Rectal smooth muscle tissue (tissue), 1 donor: ENCODE data around the gene TRABD2B.
A peak's percentile ranks its signal among the peaks of the same experiment; 100 is the strongest.

Source experiments
- H3K27ac ChIP-seq: one replicate; pipeline ENCODE4 v1.7.0; 2013; ENCODE audit warnings: low read depth, low read length, inconsistent platforms
- H3K27me3 ChIP-seq: one replicate; pipeline ENCODE4 v1.7.0; 2013; ENCODE audit warnings: low read length; ENCODE audit not compliant: control insufficient read depth, insufficient read depth
- H3K36me3 ChIP-seq: one replicate; pipeline ENCODE4 v1.7.0; 2013; ENCODE audit warnings: low read length; ENCODE audit not compliant: control insufficient read depth, insufficient read depth
- H3K4me1 ChIP-seq: one replicate; pipeline ENCODE4 v1.7.0; 2013; ENCODE audit warnings: low read length; ENCODE audit not compliant: control insufficient read depth, insufficient read depth
- H3K4me3 ChIP-seq: one replicate; pipeline ENCODE4 v1.7.0; 2013; ENCODE audit warnings: low read length
- H3K9ac ChIP-seq: one replicate; pipeline ENCODE4 v1.7.0; 2013; ENCODE audit warnings: low read length

The TRABD2B gene

DNA sequence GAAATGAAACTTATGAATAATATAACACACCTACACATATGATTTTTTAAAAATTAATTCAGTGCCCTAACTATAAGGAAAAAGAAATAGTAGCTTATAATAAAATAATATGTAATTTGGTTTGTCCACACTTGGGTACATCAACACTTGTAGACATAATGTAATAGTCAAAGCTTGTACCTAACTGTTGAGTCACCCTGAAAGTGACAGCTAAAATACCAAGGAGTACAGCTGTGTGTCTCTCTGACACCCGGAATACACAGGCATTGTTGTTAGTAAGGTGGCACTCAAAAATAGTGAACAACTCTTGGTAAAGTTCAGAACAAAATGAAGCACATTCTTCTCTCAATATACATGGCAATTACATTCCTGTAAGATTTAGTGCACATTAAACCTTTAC is 243.4 kb downstream of the TRABD2B start:
- Histone ChIP-seq H3K27me3 (no peaks in the 10 kb centered on the region), H3K4me3 (no peak overlapping the region), H3K9ac (no peak overlapping the region), H3K36me3 (no peaks in the 10 kb centered on the region), H3K27ac (no peak overlapping the region), H3K4me1 (no peaks in the 10 kb centered on the region)

DNA sequence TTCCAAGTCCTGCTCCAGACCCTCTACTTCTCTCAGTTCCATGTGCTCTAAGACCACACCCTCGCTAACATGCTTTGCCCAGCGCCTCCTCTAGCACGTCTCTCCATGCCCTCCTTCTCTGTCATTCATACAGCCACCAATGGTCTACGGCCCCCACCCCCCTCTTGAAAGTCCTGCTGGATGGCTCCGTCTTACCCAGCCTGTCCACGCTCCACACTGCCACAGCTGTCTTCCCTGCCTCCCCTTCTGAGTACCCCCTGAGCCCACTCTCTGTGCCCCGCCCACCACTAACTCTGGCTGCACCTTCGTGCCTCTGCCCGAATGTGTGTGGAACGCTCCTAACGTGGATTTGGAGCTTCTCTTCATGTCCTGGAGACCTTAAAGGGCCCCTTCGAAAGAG is 244.6 kb downstream of the TRABD2B start:
- Histone ChIP-seq H3K9ac (no peak overlapping the region), H3K27me3 (no peaks in the 10 kb centered on the region), H3K27ac (peak overlapping the region; percentile 74), H3K4me3 (no peak overlapping the region), H3K4me1 (no peaks in the 10 kb centered on the region), H3K36me3 (no peaks in the 10 kb centered on the region)

DNA sequence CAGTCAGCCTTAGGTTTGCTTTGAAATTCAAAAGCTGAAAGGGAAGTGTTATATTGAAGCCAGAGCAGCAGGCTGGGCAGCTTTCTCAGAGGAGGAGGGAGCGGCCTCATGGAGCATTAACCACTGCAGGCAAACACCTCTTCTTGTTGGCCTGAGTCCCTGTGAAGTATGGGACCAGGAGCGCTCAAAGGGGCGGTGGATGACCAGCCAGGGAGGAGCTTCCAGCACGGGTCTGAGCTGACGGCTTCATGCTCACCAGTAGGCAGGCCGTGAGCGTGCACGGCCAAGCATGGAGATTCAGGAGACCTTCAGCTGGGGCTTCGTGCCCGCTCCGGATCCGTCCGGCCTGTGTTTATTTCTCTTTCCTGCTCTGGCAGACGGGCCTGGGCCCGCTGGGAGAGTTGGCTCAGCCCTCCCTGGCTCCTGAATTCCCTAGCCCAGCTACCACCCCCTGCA is 245.2 kb downstream of the TRABD2B start:
- H3K9ac ChIP-seq: no peak overlapping the region
- H3K36me3 ChIP-seq: no peaks in the 10 kb centered on the region
- peak overlapping the region; percentile 74 for H3K27ac ChIP-seq
- no peaks in the 10 kb centered on the region for H3K4me1 ChIP-seq
- H3K4me3 ChIP-seq: no peak overlapping the region
- no peaks in the 10 kb centered on the region for H3K27me3 ChIP-seq

DNA sequence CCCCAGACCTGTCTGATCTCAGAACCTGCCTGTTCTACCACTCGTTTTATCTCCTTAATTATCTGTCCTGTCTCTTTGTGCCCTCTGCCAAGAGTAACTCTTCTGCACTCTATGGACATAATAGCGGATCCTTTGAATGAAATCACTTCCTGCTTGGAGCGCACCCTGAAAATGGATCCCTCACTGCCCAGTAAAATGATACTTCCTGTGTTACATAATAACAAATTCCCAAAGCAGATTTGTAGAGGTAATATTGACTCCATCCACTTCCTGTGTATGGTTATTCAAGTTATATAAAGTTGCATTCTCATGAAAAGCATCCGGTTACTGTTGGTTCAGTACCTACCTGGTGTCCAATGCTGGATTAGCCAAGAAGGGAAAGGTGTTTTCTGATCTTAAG is 246.0 kb downstream of the TRABD2B start:
- no peaks in the 10 kb centered on the region for H3K36me3 ChIP-seq
- no peaks in the 10 kb centered on the region for H3K4me1 ChIP-seq
- no peak overlapping the region for H3K4me3 ChIP-seq
- H3K9ac ChIP-seq: no peak overlapping the region
- H3K27ac ChIP-seq: no peak overlapping the region
- H3K27me3 ChIP-seq: no peaks in the 10 kb centered on the region

DNA sequence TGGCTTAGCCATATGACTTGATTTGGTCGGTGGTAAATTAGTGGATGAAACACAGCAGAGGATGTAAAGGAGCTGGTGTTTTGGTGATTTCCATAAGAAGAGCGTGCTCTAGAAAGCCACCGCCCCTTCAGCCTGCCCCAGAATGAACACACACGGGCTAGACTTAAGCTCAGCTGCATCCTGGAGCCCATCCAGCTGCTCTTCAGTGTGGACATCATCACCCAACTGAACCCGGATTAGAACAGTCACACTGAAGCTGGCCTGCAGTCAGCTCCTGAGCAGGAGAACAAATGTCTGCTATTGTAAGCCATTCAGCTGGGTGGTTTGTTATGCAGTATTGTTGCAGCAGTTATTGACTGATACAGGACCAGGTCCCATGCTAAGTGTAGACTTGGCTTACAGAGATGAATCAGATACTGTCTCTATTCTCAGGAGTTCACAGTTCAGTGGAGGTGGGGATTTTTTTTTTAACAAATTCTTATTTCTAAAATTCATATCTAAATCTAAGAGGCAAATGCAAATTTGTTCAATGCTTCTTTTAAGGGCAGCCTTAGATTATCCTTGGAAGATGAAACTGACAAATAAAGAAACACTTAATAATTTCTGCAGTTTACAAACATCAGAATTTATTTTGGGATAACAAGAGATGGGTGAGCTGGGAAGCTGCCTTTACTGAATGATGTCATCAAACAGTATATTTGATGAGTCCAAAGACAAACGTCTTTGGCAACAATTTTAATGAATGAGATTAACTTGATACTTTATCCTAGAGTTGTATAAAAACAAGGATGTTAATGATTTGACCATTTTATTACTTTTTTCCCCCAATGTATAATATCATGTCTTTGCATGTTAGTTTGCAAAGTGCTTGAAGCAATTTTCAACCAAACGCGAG is 251.2 kb downstream of the TRABD2B start:
- Histone ChIP-seq H3K4me3 (no peak overlapping the region), H3K36me3 (no peaks in the 10 kb centered on the region), H3K4me1 (no peaks in the 10 kb centered on the region), H3K9ac (no peak overlapping the region), H3K27me3 (no peaks in the 10 kb centered on the region), H3K27ac (no peak overlapping the region)

DNA sequence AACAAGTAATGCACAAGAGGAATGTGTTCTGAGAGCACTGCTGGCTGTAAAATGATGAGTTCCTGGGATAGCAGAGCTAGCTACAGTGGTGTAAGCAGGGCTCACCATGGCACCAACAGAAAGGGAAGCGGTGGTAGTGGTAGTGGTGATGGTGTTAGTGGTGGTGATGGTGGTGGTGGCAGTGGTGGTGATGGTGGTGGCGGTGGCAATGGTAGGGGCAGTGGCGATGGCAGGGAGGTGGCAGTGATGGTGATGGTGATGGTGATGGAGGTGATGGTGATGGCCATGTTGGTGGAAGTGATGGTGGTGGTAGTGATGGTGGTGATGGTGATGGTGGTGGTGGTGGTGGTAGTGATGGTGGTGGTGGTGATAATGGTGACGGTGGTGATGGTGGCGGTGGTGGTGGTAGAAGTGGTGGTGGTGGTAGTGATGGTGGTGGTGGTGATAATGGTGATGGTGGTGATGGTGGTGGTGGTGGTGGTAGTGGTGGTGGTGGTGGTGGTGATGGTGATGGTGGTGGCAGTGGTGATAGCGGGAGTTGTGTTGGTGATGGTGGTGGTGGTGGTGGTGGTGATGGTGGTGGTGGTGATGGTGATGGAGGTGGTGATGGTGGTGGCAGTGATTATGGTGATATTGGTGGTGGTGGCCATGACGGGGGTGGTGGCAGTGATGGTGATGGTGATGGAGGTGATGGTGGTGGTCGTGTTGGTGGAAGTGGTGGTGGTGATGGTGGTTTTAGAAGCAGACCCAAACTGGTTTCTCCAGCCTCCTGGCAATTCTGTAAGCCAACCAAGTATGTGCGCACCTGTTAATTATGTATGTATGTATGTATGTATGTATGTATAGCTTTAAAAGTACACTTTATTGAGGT is 254.1 kb downstream of the TRABD2B start:
- H3K27me3 ChIP-seq: no peaks in the 10 kb centered on the region
- no peak overlapping the region for H3K27ac ChIP-seq
- H3K36me3 ChIP-seq: no peaks in the 10 kb centered on the region
- H3K4me3 ChIP-seq: no peak overlapping the region
- H3K9ac ChIP-seq: no peak overlapping the region
- no peaks in the 10 kb centered on the region for H3K4me1 ChIP-seq

DNA sequence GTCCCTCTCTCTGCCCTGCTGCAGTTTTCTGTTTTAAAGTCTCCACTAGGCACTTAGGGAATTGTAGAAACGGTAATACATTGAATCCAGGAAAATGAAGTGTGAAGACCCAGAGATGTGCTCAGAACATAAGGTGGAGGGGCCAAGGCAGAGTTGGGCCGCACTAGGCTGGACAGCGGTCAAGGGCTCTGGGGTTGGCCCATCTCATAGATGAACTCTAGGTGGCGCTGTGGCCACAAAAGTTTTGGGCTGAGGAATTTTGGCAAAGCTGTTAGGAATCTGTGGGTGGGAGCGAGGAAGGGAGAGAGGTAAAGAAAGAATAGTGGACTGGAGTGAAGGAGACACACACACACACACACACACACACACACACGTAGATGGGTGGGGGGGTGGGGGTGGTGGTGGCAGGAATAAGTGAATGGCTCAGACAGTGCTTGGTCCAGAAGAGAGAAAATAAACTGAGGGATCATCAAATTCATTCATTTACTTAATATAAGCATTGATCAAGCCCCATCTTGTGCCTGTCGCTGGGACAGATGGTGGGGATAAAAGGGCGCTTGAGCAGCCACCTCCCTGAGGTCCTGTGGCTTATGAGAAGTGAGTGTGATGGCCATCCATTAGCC is 258.5 kb downstream of the TRABD2B start:
- Histone ChIP-seq H3K4me3 (no peak overlapping the region), H3K36me3 (no peaks in the 10 kb centered on the region), H3K27me3 (no peaks in the 10 kb centered on the region), H3K27ac (no peak overlapping the region), H3K4me1 (no peaks in the 10 kb centered on the region), H3K9ac (no peak overlapping the region)

DNA sequence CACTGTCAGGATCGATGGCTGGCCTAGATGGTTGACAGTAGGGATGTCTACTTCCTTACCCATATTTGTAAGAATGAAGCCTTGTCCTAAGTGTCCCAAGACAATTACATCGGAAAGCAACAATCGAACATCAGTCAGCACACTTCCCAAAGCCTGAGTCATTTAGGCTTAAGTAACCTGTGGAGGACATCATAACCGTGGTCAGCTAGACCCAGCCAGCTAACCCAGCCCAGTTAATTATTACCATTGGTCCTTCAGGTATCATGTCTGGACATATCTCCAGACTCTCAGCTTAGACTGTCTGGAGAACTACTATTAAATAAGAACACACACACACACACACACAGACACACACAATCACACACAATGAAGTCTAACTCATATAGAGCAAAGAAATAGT is 264.7 kb downstream of the TRABD2B start:
- no peak overlapping the region for H3K4me3 ChIP-seq
- no peaks in the 10 kb centered on the region for H3K4me1 ChIP-seq
- no peaks in the 10 kb centered on the region for H3K27me3 ChIP-seq
- no peak overlapping the region for H3K9ac ChIP-seq
- H3K36me3 ChIP-seq: no peaks in the 10 kb centered on the region
- no peak overlapping the region for H3K27ac ChIP-seq

DNA sequence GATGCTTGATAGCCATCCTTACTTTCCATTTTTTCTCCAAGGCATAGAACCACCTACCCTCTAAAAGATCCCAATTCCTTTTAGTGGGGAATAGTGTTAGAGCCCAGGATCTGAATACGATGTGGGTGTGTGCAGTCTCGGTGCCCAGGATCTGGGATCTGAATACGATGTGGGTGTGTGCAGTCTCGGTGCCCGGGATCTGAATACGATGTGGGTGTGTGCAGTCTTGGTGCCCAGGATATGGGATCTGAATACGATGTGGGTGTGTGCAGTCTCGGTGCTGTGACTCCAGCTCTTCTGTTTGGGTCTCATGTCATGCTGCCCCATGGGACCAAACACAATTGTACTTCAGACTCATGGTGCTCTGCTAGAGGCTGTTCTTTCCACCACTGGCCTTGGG is 265.5 kb downstream of the TRABD2B start:
- H3K27ac ChIP-seq: no peak overlapping the region
- H3K36me3 ChIP-seq: no peaks in the 10 kb centered on the region
- no peak overlapping the region for H3K4me3 ChIP-seq
- H3K27me3 ChIP-seq: no peaks in the 10 kb centered on the region
- no peak overlapping the region for H3K9ac ChIP-seq
- H3K4me1 ChIP-seq: no peaks in the 10 kb centered on the region

DNA sequence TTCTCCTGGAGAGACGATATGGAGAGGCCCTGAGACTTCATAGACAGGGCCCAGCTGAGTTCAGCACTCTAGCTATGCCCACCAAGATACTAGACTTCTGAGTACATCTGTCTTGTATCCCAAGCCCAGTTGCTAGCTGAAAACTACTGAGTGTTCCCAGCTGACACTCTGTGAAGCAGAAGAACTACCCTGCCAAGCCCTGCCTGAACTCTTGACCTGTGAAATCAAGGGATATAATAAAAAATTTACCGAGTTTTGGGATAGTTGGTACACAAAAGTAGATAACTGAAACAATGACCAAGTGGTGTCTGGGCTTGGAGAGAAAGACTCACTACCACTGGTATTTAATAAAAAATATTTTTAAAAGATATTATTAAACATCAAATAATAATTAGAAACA is 267.5 kb downstream of the TRABD2B start:
- no peaks in the 10 kb centered on the region for H3K27me3 ChIP-seq
- H3K36me3 ChIP-seq: no peaks in the 10 kb centered on the region
- no peaks in the 10 kb centered on the region for H3K4me1 ChIP-seq
- no peak overlapping the region for H3K27ac ChIP-seq
- no peak overlapping the region for H3K4me3 ChIP-seq
- no peak overlapping the region for H3K9ac ChIP-seq

DNA sequence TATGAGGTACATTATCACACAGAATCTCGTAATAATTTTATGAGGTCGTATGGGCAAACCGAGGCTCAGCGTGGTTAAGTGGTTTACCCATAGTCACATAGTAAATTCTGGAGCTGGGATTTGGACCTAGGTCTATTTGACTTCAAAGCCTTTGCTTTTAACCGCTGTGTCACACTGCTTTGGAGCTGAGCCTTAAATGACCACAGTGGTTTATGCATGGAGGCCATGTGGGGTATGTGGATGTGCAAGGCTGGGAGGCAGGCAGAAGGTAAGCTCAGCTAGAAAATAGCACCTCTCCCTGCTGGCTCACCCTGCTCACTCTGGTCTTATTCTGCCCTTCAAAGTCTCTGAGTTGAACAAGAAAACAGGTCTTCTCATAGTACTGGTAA is 269.5 kb downstream of the TRABD2B start:
- no peak overlapping the region for H3K4me3 ChIP-seq
- H3K27me3 ChIP-seq: peaks cover 6% of the 10 kb centered on the region
- no peak overlapping the region for H3K27ac ChIP-seq
- no peaks in the 10 kb centered on the region for H3K36me3 ChIP-seq
- H3K4me1 ChIP-seq: no peaks in the 10 kb centered on the region
- H3K9ac ChIP-seq: no peak overlapping the region

DNA sequence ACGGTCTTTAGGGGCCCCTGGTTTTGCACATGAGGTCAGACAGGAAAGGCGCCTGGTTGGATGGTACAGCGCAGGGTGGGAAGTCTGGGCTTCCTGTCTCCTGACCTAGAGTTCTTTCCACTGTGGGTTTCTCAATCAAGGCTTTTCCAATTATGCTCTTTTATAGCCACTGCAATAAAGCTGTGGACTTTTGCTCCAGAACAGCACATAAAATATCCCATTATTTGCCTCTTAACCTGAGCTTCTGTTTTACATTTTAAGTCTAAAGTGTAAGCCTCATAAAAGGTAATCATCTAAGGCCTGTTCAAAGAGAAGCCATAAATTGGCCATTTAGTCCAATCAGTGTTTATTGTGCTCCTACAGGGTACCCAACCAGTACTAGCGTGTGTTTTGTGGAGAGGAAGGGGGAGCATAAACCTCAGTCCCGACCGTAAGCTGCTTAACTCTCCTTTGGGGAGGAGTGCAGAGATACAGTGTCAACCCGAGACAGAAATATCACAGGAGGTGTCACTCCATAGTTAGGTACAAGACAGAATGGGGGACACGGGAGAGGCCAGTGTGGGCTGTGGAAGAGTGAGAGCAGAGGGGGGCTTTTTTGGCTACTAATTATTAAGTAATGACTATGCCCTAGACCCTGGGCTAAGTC is 270.0 kb downstream of the TRABD2B start:
- Histone ChIP-seq H3K4me3 (no peak overlapping the region), H3K27ac (no peak overlapping the region), H3K36me3 (no peaks in the 10 kb centered on the region), H3K9ac (no peak overlapping the region), H3K27me3 (peaks cover 7% of the 10 kb centered on the region), H3K4me1 (no peaks in the 10 kb centered on the region)
